ENCODE results near the gene DUSP2. TPM values are rescaled to one million over a fixed set of nuclear protein-coding genes. Genes with fewer than 3 reads are reported as not detected.
A peak's percentile ranks its signal among the peaks of the same experiment; 100 is the strongest.
"Not testable (repeated sequence)": the region's sequence is repeated elsewhere in the genome, so short reads cannot be mapped to it uniquely, and the experiment has no call there.

Gene DUSP2
- polyA plus RNA-seq, 10 donors: 2.5 to 10.3 (median 4.4) TPM

DNA sequence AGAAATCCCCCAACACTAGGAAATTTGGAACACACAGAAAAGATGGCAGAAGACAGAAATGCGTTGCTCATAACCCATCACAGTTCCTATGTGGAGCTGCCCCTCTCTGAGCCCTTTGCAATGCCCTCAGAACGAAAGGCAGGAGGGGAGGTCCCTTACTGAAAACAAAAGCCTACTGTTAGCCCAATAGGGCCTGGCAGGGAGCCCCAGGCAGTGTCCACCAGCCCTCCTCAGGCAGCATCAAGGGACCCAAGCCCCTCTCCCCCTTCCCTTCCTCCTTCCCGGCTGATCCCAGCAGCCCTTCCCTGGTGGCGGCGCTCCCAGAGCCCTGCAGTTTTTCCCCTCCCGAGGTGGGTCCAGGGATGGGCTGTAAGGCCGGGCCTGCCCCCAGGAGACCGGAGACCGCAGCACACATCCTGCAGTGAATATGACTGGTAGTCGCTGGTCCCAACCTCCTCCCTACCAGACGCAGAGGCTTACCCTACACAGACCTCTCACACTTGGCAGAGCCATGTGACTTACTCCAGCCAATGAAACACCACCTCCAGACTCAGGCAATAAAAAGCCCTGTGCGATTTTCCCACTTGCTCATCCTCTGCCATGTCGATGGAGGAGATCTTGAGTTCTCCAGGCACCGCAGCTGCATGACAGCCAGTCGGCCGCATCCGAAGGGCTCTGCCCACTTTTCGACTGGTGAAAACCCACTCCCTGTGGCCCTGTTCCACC lies 19.4 kb upstream of the DUSP2 start:
- DNase-seq: no peak

DNA sequence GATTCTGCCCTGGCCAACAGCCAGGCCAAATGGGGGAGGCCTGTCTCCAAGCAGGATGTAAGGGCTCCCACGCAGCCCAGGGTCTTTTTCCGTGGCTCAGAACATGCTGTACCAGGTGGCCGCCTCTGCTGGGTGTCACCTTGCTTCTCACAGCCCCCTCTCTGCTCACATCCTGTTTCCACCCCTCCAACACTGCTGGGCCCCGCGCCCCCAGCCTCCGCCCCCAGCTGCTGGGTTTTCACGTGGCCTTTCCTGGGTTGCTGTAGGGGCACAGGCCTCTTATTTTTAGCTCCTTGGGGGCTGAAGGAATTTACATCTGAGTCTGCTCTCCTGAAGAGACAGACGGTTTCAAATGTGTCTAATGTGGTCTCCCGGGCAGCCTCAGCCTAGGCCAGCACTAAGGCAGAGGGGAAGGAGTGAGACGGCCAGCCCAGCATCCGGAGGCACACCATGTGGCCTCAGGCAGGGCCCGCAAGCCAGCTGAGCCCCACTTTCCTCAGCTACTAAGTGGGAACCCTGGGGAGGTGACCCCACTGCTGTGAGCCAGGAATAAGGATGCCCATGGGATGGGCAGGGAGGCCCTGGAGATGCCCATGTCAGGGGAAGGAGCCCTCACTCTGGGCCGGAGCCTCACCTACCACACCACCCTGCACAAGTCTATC lies 18.7 kb upstream of the DUSP2 start:
- DNase-seq: peak in 1 of 3 donors; percentile 62

DNA sequence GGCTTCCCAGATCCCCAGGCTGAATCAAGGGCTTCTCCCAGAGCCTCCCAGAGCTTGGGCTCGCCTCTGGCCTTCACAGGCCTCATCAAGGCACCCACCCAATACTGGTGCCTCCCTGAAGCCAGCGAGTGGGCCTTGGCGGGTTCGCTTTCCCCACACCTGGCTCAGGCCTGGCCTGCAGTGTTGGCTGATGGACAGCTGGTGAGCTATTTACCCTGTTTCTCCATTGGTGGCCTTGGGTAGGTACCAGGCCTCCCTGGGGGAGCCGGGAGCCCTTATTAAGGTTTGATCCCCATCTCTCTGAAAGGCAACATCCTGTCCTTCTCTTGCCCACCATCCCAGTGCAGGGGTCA lies 18.2 kb upstream of the DUSP2 start:
- no peak for DNase-seq

DNA sequence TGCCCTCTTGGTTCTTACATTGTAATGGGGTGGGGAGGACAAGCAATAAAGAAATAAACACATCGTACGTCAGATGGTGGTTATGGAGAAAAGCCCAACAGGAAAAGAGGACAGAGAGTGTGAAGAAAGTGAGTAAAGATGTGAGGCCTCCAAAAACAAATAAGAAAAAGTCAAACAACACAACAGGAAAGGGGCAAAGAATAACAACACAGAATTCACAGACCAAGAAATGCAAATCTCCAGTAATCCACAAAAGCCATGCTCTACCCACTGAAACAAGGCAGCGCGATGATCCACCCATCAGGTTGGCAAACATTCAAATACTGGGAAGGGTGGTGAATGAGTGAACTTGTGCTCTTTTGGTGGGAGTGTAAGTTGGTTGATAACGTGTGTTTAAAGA lies 16.7 kb upstream of the DUSP2 start:
- no peak for DNase-seq

DNA sequence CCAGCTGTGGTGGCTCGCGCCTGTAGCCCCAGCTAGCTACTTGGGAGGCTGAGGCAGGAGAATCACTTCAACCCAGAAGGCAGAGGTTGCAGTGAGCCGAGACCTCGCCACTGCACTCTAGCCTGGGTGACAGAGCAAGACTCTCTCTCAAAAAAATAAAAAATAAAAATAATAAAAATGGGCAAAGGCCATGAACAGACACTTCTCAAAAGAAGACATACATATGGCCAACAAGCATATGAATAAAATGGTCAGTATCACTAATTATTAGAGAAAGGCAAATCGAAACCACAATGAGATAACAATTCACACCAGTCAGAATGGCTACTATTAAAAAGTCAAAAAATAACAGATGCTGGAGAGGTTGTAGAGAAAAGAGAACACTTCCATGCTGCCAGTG lies 15.1 kb upstream of the DUSP2 start:
- not testable (repeated sequence) for DNase-seq

DNA sequence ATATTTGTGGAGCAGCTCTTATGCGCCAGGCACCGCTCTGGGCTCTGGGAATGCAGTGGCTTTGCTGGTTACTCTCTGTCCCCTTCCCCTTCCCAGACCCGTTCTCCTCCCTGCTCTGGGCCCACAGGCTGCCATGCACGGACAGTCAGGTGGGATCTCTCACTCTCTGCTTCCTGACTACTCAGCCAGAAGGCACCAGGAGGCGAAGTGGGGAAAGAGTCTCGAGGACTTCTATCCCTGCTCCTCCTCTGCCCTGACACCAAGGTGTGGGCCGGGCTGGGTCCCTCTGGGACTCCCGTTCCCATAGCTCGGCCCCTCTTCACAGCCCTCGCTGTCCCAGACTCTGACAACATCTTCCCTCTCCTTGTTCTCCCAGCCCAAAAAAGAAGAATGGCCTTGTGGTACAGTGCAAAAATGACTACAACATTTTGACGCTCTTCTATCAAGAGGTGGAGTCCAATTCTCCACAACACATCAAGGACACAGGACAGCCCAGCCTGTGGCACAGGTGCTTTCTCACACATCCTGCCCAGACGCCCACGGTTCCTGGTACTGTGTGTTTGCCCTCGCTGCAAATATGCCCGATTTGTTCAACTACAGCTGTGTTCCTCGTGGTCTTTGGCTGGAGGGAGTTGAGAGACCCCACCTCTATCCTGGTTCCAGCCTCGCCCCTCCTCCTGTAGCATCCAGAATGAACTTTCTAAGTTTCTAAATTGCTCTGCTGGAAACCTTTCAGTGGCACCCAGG lies 14.0 kb upstream of the DUSP2 start:
- no peak for DNase-seq

DNA sequence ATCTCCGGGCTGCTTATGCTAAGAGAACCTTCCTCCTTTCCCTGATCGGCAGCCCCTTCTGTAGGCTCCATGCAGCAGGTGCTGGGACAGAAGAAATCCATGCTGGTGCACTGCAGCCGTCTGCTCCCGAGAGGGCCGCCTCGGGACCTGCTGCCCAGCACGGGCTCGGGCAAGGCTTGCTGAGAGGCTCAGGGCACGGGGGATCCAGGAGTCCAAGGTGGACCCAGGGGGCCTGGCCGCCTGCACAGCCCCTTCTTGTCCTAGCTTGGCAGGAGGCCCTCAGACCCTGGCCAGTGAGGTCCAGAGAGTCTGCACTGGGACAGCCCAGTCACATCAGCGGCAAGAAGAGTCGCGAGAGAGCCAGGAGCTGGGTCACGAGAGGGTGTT lies 13.3 kb upstream of the DUSP2 start:
- no peak for DNase-seq

DNA sequence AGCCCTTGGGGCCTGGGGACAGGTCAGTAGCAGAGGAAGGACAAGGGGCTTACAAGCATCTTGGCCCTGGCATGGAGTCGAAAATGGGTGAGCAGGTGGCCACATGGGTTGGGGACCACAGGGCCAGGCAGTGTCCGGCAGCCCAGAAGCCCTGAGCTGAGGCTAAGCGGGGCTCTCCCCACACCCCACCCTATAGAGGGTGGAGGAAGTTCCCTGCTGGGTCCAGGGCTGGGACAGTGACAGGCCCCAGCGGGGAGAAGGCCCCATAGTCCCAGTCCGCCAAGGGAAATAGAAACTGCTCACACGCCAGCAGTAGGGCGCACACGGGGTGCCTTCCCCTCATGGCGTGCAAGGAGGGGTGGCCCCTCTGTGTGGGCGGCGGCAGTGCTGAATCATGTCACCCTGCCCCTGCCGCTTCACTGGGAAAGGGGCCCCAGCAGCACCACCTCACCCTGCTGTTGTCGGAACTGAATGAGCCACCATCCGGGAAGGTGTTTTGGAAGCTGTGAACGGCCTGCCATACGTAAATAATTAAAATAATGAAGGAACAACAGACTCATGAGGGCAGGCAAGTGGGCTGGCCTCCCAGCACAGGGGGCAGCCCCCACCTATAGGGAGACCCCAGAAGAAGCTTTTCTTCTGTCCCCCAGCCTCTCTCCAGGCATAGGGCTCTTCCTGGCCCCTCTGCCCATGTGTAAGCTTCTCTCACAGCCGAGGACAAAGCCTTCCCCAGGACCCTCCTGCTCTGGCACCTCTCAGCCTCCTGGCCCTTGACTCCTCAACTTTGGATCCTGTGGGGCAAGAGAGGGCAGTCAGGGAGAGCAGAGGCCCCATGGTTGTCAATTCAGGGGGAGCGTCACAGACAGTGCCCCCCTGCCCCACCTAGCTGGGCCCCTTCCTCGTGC lies 12.7 kb upstream of the DUSP2 start:
- DNase-seq: no peak

DNA sequence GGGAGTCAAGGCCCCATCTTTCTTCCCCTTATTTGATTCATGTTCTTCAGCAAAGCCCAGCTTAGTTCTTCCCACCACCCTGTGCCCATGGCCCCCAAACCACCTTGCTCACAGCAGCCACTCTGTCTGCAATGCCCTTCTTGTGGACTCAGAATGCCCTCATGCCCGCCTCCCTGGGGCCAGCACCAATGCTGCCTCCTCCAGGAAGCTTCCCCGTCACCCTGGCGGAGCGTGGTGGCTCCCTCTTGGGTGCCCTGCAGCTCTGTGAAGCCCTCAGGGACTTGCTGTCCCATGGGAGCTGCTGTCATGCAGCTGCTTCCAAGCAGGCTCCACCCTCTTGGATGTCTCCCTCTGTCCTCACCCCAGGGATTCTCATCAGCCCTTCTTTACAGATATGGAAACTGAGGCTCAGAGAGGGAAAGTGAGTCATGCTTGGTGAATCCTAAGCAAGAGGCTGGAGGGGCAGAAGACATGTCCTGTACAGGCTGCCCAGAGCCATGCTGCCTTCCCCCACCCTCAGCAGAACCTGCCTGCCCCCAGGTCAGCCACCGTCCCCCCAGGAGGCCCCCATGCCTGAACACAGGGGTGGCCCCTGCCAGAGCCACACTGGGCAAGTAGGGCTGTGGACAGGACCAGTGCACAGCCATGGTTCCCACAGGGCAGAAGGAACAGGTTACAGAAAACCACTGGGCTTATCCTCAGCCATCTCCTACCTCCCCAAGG lies 11.8 kb upstream of the DUSP2 start:
- no peak for DNase-seq

DNA sequence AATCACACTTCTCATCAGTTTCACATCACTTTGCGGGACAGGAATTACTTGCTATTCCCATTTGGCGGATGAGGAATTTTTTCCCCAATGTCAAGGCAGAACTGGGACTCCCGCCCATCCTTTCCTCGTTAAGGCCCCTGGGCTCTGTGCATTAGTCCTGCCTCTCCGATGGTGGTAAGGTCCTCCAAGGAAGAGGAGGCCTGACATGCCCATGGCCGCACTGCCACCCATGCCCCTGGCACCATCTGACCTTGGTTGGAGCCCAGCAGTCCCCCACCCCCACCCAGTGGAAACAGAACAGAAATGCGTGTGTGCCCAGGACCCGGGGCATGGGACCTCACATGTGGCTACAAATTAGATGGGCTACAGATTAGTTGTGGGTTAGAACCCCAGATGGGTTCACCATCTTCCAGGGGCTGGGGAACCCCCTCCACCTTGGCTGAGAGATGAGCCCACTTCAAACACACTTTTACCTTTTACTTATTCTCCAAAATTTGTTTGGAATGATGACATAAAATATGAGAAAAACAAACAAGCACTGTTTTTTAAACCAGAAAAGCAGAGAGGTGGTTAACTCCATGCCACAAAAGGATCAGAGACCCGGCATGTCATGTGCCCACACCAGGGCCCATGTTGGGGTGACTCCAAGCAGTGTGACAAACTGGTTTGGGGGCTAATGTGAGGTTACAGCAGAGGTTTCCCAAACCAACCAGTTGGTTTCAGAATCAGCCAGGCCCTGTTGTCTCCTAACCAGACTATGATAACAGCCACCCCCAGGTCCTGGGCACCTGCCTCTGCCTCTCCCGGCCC lies 11.0 kb upstream of the DUSP2 start:
- DNase-seq: no peak

DNA sequence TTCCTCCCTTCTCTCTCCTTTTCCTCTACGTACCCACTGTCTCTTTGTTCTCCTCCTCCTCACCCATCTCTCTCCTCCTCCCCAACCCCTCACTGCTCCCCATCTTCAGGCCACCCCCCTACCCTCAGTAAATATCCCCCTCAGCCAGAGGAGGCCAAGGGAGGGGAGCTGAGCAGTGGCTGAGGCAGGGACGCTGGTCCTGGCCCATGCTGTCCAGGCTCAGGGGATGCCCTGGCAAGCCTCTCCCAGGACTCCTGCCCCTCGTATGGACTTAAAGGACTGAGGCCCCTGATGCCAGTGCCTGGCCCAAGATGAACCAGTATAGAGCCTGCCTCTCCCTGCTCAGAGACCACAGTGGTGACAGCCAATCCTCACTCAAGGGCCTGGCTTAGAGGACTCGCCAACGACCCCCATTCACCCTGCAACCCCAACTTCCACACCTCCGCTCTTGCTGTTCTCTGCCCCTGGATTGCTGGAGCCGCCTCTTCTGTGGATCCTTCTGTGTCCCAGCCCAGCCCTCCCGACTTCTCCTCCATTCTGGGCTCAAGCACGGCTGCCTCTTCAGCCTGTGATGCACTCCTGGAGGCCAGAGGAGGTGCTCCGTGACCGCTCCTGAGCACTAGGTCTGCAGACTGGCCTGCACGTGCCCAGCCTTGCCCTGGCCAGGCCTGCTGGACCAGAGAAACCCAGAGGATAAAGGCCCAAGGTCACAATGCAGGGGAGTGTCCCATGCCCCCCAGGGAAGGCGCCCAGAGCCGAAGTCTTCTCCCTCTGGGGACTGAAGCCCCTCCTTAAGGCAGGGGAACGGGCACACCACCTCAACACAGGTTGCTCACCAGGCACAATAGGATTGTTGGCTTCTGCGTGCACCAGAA lies 9.5 kb upstream of the DUSP2 start:
- DNase-seq: no peak

DNA sequence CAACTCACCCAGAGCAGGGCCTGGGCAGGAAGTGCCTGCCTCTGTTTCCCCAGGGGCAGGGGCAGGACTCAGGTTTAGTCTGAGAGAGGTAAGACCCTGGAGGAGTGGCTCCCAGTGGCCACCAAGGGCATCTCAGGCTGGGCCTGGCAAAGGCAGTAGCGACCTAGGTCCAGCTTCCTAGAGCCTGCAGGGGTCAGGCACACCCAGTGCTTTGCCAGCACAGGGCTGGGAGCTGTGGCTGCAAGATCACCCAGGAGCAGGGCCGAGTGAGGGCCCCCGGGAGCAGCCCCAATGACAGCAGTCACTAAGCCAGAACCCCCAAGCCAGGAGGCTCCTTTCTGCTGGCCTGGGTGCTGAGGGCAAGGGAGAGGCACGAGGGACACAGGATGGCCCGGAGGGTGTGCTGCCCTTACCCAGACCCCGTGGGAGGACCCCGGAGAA lies 8.8 kb upstream of the DUSP2 start:
- DNase-seq: no peak

DNA sequence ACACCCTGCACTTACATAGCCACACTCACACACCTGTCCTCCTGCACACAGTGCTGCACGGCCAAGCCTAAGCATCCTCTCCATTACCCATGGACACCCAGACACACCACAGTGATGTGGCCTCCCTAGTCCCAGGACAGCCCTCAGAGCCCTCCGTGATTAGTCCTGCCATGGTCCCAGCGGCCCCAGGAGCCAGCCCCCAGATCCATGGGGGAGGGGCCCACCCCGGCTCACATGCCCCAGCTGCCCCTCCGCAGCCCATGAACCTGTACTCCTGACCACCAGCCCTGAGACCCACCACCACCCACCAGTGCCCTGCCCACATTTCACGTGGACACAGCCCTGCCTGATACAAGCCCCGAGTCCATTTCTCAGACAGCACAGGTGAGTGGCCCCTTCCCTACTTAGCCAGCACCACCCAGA lies 8.1 kb upstream of the DUSP2 start:
- no peak for DNase-seq

DNA sequence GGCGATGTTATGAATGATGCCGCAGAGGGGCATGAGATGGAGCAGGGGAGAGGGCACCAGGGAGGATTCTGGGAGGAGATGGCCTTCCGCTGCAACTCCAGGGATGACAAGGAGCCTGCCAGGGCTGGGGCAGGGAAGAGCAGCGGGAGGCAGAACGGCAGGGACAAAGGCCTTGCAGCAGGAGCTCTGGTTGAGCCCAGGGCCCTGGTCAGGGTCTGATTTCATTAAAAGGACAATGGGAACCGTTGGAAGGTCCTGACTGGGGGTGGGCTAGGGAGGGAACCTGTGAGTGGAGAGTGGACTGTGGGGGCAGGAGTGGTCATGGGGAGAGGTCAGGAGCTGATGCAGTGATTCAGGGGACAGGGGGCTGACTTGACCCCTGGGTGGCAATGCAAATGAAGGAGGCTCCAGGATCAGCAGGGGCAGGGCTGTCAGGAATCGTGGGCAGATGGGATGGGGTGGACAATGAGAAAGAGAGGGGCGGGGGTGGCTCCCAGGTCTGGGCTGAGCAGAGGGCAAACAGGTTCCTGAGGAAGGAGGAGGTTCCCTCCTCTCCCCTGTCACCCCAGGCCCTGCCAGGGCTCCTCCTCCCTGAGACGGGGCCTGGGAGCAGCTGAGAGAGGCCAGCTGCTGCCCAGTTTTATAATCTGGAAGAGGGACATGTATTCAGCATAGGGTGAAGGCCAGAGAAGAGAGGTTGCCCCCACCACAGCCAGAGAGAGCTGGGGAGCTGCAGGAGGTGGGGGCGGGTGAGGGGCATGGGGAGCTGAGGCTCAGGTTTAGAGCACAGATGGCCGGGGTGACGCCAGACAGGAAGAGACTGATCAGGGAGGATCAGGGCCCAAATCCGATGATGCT lies 7.3 kb upstream of the DUSP2 start:
- no peak for DNase-seq

DNA sequence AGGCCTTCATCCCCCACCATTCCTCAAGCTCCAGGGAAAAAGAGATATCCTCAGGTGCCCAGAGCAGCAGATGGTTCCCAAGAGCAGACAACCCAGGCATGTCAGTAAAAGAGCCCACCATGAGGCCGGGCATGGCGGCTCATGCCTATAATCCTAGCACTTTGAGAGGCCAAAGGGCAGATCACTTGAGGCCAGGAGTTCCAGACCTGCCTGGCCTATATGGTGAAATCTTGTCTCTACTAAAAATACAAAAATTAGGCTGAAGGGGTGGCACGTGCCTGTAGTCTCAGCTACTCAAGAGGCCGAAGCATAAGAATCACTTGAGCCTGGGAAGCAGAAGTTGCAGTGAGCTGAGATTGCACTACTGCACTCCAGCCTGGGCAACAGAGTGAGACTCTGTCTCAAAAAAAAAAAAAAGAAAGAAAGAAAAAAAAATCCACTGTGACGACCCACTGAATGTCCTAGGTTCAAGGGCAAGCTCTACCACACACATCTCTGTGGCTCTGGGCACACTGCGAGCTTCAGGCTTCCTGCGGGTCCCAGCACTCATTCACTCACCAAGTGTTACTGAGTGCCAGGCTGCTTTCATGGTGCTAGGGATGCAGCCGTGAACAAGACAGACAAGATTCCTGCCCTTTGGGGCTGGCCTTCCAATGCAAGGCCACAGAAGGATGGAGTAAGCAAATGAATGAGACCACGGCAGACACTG lies 6.5 kb upstream of the DUSP2 start:
- no peak for DNase-seq

DNA sequence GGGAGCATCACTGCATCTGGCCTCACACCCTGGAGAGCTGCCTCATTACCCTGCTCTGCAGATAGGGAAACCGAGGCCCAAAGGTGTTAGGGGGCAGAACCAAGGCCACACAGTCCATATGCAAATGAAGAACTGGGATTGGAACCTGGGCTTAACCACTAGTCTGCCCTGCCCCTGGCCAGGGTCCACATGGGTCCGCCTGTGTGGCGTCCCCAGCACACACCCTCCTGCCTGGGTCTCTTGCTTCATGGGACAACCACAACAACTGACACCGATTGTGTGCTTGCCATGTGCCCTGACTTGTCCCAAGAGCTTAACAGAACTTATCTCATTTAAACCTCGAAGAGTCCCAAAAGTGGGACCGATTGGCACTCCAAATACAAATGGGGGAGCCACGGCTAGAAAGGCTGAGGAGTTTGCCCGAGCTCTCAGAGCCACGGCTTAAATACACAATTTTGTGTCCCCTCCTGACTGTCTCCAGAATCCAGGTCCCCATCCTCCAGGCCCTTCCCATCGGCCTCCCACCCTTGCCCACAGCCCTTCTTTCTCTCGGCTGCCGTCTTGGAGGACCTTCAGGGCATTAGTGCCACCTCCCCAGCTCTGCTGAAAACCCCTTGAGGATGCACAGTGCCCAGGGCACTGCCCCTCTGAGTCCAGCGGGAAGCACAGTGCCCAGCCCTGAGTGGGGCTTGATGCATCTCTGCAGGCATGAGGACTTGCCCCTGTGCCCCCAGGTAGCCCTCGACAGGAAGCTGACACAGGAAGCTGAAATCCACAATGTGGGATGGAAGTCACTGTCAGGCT lies 5.8 kb upstream of the DUSP2 start:
- DNase-seq: no peak

All from muscle of back (tissue), 11 donors.